ENCODE data around the gene APC. TPM values are rescaled to one million over a fixed set of nuclear protein-coding genes. Genes with fewer than 3 reads are reported as not detected.

Gene APC
- total and polyA plus RNA-seq, 2 of the 13 experiments (the other 11 are each of a cell fraction or from before 2014, with no cell fraction given): 6.1 to 19.0 TPM

- TF ChIP-seq ZNF670 (CRISPR knock-in tag; IDR thresholded peaks at IDR 0.05; ENCODE audit: borderline replicate concordance): no peak; the same call in 1 of the 2 replicates
- TF ChIP-seq POLR2G (IDR thresholded peaks at IDR 0.05; ENCODE audit: low read depth, low read length): peak; percentile 91
- TF ChIP-seq HMGXB4 (CRISPR knock-in tag; IDR thresholded peaks at IDR 0.05; ENCODE audit: borderline replicate concordance in 1 of 2, low read depth in 1 of 2): peak; percentile 55 to 87
- no peak for TF ChIP-seq SSRP1 (CRISPR knock-in tag; IDR thresholded peaks at IDR 0.05)
- TF ChIP-seq FOXK1 (CRISPR knock-in tag; IDR thresholded peaks at IDR 0.05; ENCODE audit: borderline replicate concordance, low read depth): peak; percentile 67; the same call in 1 of the 2 replicates
- no peak for TF ChIP-seq GTF3A (CRISPR knock-in tag; conservative IDR thresholded peaks at IDR 0.05)
- TF ChIP-seq PBX2 (CRISPR knock-in tag; IDR thresholded peaks at IDR 0.05): peak; percentile 96
- peak; percentile 94 for TF ChIP-seq ZNF142 (CRISPR knock-in tag; IDR thresholded peaks at IDR 0.05)
- peak; percentile 44; the same call in 1 of the 2 replicates for TF ChIP-seq ZNF143 (CRISPR knock-in tag; IDR thresholded peaks at IDR 0.05)
- TF ChIP-seq MIER2 (CRISPR knock-in tag; IDR thresholded peaks at IDR 0.05): peak; percentile 69; the same call in 1 of the 2 replicates
- TF ChIP-seq ERF (CRISPR knock-in tag; IDR thresholded peaks at IDR 0.05): peak; percentile 95
- TF ChIP-seq BATF2 (CRISPR knock-in tag; IDR thresholded peaks at IDR 0.05): peak; percentile 54; the same call in 1 of the 2 replicates
- no peak for TF ChIP-seq ZFYVE20 (CRISPR knock-in tag; IDR thresholded peaks at IDR 0.05; ENCODE audit: borderline replicate concordance, low read depth)
- TF ChIP-seq ZNF569 (CRISPR knock-in tag; IDR thresholded peaks at IDR 0.05; ENCODE audit: borderline replicate concordance): peak; percentile 30; the same call in 1 of the 2 replicates
- TF ChIP-seq CHD2 (IDR thresholded peaks at IDR 0.05; ENCODE audit: low read depth, low read length): peak; percentile 97
- TF ChIP-seq ZNF781 (CRISPR knock-in tag; IDR thresholded peaks at IDR 0.05; ENCODE audit: borderline replicate concordance, not compliant biosample characterization): peak; percentile 92
- peak; percentile 77 for TF ChIP-seq CBX5 (CRISPR knock-in tag; IDR thresholded peaks at IDR 0.05; ENCODE audit: borderline replicate concordance)
- TF ChIP-seq SOX6 (IDR thresholded peaks at IDR 0.05): no peak
- TF ChIP-seq SOX6 (CRISPR knock-in tag; IDR thresholded peaks at IDR 0.05): peak; percentile 40; the same call in 1 of the 2 replicates
- no peak for TF ChIP-seq PLRG1 (conservative IDR thresholded peaks at IDR 0.05)
Observed at GRCh38 chr5:112860929-112861637, 123.4 kb downstream of the APC start, which contains the start of gene SRP19 (continued).
